ENCODE results near the gene ERN1. TPM values are rescaled to one million over a fixed set of nuclear protein-coding genes. Genes with fewer than 3 reads are reported as not detected.

Gene ERN1
- total and polyA plus RNA-seq, 2 of the 13 experiments (the other 11 are each of a cell fraction or from before 2014, with no cell fraction given) = 6.0 to 12.7 TPM

GRCh38 chr17:64147110-64148016, 17.4 kb upstream of the ERN1 start (continued):
- TF ChIP-seq ZBTB26 (CRISPR knock-in tag; IDR thresholded peaks at IDR 0.05; ENCODE audit: borderline replicate concordance) = no peak
- TF ChIP-seq NONO (IDR thresholded peaks at IDR 0.05) = no peak
- peak; percentile 51 for TF ChIP-seq NONO (CRISPR knock-in tag; conservative IDR thresholded peaks at IDR 0.05)
- TF ChIP-seq HES4 (CRISPR knock-in tag; IDR thresholded peaks at IDR 0.05; ENCODE audit: borderline replicate concordance) = no peak
- TF ChIP-seq ZBTB4 (CRISPR knock-in tag; IDR thresholded peaks at IDR 0.05; ENCODE audit: borderline replicate concordance) = no peak
- TF ChIP-seq SIX4 (CRISPR knock-in tag; IDR thresholded peaks at IDR 0.05) = peak; percentile 8; the same call in 1 of the 2 replicates
- no peak for TF ChIP-seq ZNF337 (CRISPR knock-in tag; IDR thresholded peaks at IDR 0.05; ENCODE audit: borderline replicate concordance, low read depth)
- no peak for TF ChIP-seq TRAFD1 (CRISPR knock-in tag; IDR thresholded peaks at IDR 0.05; ENCODE audit: borderline replicate concordance)
- TF ChIP-seq UBTF (CRISPR knock-in tag; IDR thresholded peaks at IDR 0.05) = no peak; the same call in 1 of the 2 replicates
- no peak for TF ChIP-seq CENPT (CRISPR knock-in tag; IDR thresholded peaks at IDR 0.05; ENCODE audit: low read depth)
- TF ChIP-seq ARID3A (IDR thresholded peaks at IDR 0.05; ENCODE audit: low read depth, low read length) = peak; percentile 83
- no peak for TF ChIP-seq TMF1 (CRISPR knock-in tag; IDR thresholded peaks at IDR 0.05; ENCODE audit: low read depth)
- no peak for TF ChIP-seq ZIK1 (CRISPR knock-in tag; IDR thresholded peaks at IDR 0.05; ENCODE audit: borderline replicate concordance, low read depth)
- no peak for TF ChIP-seq SMAD1 (CRISPR knock-in tag; IDR thresholded peaks at IDR 0.05; ENCODE audit: borderline replicate concordance, low read depth)
- TF ChIP-seq FLYWCH1 (CRISPR knock-in tag; IDR thresholded peaks at IDR 0.05) = 0 out of 2 replicates have a peak, but pooled peaks have one; percentile 32

Data from HepG2 (cell line).